ENCODE measurements around the gene C16orf92. TPM values are rescaled to one million over a fixed set of nuclear protein-coding genes. Genes with fewer than 3 reads are reported as not detected.

Gene C16orf92
- total and polyA plus RNA-seq, 2 of the 13 experiments (the other 11 are each of a cell fraction or from before 2014, with no cell fraction given) = not detected

DNA sequence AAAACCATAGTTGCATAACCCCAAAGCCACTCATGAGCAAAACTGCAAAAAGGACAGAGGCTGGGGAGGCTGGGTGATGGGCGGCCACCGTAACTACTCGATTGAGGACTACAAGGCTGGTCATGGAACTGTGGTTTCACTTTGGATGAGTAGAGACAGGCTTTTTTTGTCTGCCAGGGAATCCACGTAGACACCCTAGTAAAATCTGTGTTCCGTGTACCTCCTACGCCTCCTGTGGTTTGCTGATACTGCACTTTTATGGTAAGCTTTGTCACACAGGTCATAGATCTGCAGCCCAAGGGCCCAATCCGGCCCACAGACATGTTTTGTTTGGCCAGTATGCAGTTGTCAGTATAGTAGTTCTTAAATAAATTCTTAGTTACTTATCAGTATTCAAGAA lies 10.3 kb downstream of the C16orf92 start:
- CTCF ChIA-PET (ENCODE audit: low intra/inter-chr PET ratio, low total read pairs) = interaction anchor here (2.7 kb wide), 1 partner anchor 333 kb away, joined by 11 read pairs; no protein-coding TSS in a partner anchor

GRCh38 chr16:30040221-30040620 lies 17.2 kb downstream of the C16orf92 start:
- no peak for TF ChIP-seq PRDM10 (CRISPR knock-in tag; IDR thresholded peaks at IDR 0.05; ENCODE audit: low read depth)
- H3K4me1 ChIP-seq (ENCODE audit: insufficient read depth, low read length) = peaks cover 8% of the 10 kb centered on the region; the same call in 1 of the 2 replicates
- ChIA-PET CTCF (ENCODE audit: low intra/inter-chr PET ratio, low total read pairs) (no interaction called here), POLR2A (no interaction called here)
- no peaks in the 10 kb centered on the region for H3K36me3 ChIP-seq (replicated peaks in 1 of 2; ENCODE audit: control insufficient read depth in 1 of 2, insufficient read depth in 2 of 2, low read length in 2 of 2)
- peaks cover 0 to 16% of the 10 kb centered on the region in 2 experiments; a peak in 2 of 5 replicates for H3K27me3 ChIP-seq (ENCODE audit: control insufficient read depth in 1 of 2, insufficient read depth in 2 of 2, low read length in 2 of 2)
- no peaks in the 10 kb centered on the region for H4K20me1 ChIP-seq (ENCODE audit: insufficient read depth, low read length)
- intact Hi-C loops (cut with micrococcal nuclease; ENCODE audit: unreplicated experiment) (no loop called here), in situ Hi-C loops (cut with HindIII; ENCODE audit: extremely low pct_ligation_motif_present, low pct_unique_long_range_greater_than_20kb) (no loop called here)
- H3K79me2 ChIP-seq (ENCODE audit: insufficient read depth, low read length) = no peaks in the 10 kb centered on the region
- ATAC-seq = no peak
- H3K9ac ChIP-seq (ENCODE audit: insufficient read depth, low read depth, low read length) = no peak overlapping the region
- no peaks in the 10 kb centered on the region for H3K9me3 ChIP-seq (ENCODE audit: low read length)
- no peak overlapping the region for H3K27ac ChIP-seq (ENCODE audit: extremely low read length, insufficient read depth, low read length)
- 22% methylated on average over 5 of the region's 5 CpGs for WGBS (ENCODE audit: low lambda C conversion rate)
- no peak overlapping the region for H2AFZ ChIP-seq (ENCODE audit: low read length)
- no peak for FAIRE-seq
- H3K4me2 ChIP-seq (ENCODE audit: low read depth, low read length) = no peak overlapping the region
- H3K4me3 ChIP-seq (replicated peaks in 1 of 3; ENCODE audit: insufficient read depth in 1 of 3, low read depth in 2 of 3, low read length in 3 of 3) = no peak overlapping the region
- BruUV-seq (replicated peaks) = no TSS peak
- DNase-seq (ENCODE audit: low spot score) = no peak

More for the DNA sequence above, 10.3 kb downstream of the C16orf92 start:
- peaks cover 31% of the 10 kb centered on the region for H3K4me1 ChIP-seq (ENCODE audit: insufficient read depth, low read length)
- intact Hi-C loops (cut with micrococcal nuclease; ENCODE audit: unreplicated experiment) (loop anchor here (5.0 kb wide), 1 partner anchor 331 kb away; no protein-coding TSS in a partner anchor), in situ Hi-C loops (cut with HindIII; ENCODE audit: extremely low pct_ligation_motif_present, low pct_unique_long_range_greater_than_20kb) (loop anchor here (10.0 kb wide), 1 partner anchor 338 kb away; no protein-coding TSS in a partner anchor)
- DNase-seq (ENCODE audit: low spot score) (no peak), FAIRE-seq (no peak), ATAC-seq (no peak)
- no TSS peak for BruUV-seq (replicated peaks)
- H2AFZ ChIP-seq (ENCODE audit: low read length) = no peak overlapping the region
- H3K9ac ChIP-seq (ENCODE audit: insufficient read depth, low read depth, low read length) = no peak overlapping the region
- TF ChIP-seq ZNF572 (CRISPR knock-in tag; IDR thresholded peaks at IDR 0.05) (no peak), MAFF (IDR thresholded peaks at IDR 0.05; ENCODE audit: low read depth, low read length) (peak; percentile 83), RBM39 (IDR thresholded peaks at IDR 0.05; ENCODE audit: low read depth, low read length, poor library complexity, severe bottlenecking) (no peak), ETV5 (CRISPR knock-in tag; IDR thresholded peaks at IDR 0.05; ENCODE audit: borderline replicate concordance) (no peak), KAT2B (IDR thresholded peaks at IDR 0.05; ENCODE audit: borderline replicate concordance, low read depth, low read length) (no peak), MTF2 (CRISPR knock-in tag; IDR thresholded peaks at IDR 0.05; ENCODE audit: borderline replicate concordance) (no peak), MAFK (conservative IDR thresholded peaks at IDR 0.05 in 1 of 2, IDR thresholded peaks at IDR 0.05 in 1 of 2; ENCODE audit: low read length in 2 of 2) (peak; percentile 91), SIX1 (CRISPR knock-in tag; IDR thresholded peaks at IDR 0.05; ENCODE audit: borderline replicate concordance) (no peak), ISX (CRISPR knock-in tag; conservative IDR thresholded peaks at IDR 0.05) (no peak), KLF13 (CRISPR knock-in tag; IDR thresholded peaks at IDR 0.05) (no peak)
- TF ChIP-seq, protein P1, sequence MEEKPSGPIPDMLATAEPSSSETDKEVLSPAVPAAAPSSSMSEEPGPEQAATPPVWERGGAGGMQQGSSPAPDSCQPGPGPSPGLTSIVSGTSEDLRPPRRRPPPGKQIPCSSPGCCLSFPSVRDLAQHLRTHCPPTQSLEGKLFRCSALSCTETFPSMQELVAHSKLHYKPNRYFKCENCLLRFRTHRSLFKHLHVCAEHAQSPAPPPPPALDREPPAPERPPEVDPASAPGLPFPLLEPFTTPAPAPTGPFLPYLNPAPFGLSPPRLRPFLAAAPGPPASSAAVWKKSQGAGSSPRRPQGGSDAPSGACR (CRISPR knock-in tag; IDR thresholded peaks at IDR 0.05) = no peak
- H3K79me2 ChIP-seq (ENCODE audit: insufficient read depth, low read length) = no peaks in the 10 kb centered on the region
- H3K27ac ChIP-seq (ENCODE audit: extremely low read length, insufficient read depth, low read length) = no peak overlapping the region
- no peaks in the 10 kb centered on the region; the same call in 1 of the 2 replicates for H4K20me1 ChIP-seq (ENCODE audit: insufficient read depth, low read length)
- 55% methylated on average over 7 of the region's 7 CpGs for WGBS (ENCODE audit: low lambda C conversion rate)
- H3K27me3 ChIP-seq (ENCODE audit: control insufficient read depth in 1 of 2, insufficient read depth in 2 of 2, low read length in 2 of 2) = peaks cover 10 to 41% of the 10 kb centered on the region in 2 experiments
- H3K4me3 ChIP-seq (replicated peaks in 1 of 3; ENCODE audit: insufficient read depth in 1 of 3, low read depth in 2 of 3, low read length in 3 of 3) = no peak overlapping the region
- POLR2A ChIA-PET = interaction anchor here (1.3 to 1.7 kb wide), 2 partner anchors 32 to 60 kb away, joined by 3 to 6 read pairs; partner anchors contain the start of genes ALDOA and TAOK2
- H3K9me3 ChIP-seq (ENCODE audit: low read length) = no peaks in the 10 kb centered on the region
- no peaks in the 10 kb centered on the region for H3K36me3 ChIP-seq (replicated peaks in 1 of 2; ENCODE audit: control insufficient read depth in 1 of 2, insufficient read depth in 2 of 2, low read length in 2 of 2)
- no peak overlapping the region for H3K4me2 ChIP-seq (ENCODE audit: low read depth, low read length)
